ENCODE data around the gene MYO19. TPM values are rescaled to one million over a fixed set of nuclear protein-coding genes. Genes with fewer than 3 reads are reported as not detected.

Gene MYO19
- total and polyA plus RNA-seq, 2 of the 8 experiments (the other 6 are each of a cell fraction or from before 2014, with no cell fraction given): 126 to 163 TPM

- TF ChIP-seq, protein P1, sequence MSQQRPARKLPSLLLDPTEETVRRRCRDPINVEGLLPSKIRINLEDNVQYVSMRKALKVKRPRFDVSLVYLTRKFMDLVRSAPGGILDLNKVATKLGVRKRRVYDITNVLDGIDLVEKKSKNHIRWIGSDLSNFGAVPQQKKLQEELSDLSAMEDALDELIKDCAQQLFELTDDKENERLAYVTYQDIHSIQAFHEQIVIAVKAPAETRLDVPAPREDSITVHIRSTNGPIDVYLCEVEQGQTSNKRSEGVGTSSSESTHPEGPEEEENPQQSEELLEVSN (IDR thresholded peaks at IDR 0.05): peak; percentile 63
- TF ChIP-seq CBX5 (IDR thresholded peaks at IDR 0.05; ENCODE audit: low read depth, low read length): no peak
- no peak for TF ChIP-seq KDM5A (IDR thresholded peaks at IDR 0.05; ENCODE audit: low read length)
- TF ChIP-seq SIN3A (conservative IDR thresholded peaks at IDR 0.05 in 1 of 2, IDR thresholded peaks at IDR 0.05 in 1 of 2; ENCODE audit: low read depth in 1 of 2, low read length in 2 of 2): peak in 1 of 2 experiments; percentile 83; a peak in 3 of 4 replicates
- TF ChIP-seq CBX8 (IDR thresholded peaks at IDR 0.05; ENCODE audit: borderline replicate concordance, low read depth, low read length): no peak
- TF ChIP-seq, protein P2, sequence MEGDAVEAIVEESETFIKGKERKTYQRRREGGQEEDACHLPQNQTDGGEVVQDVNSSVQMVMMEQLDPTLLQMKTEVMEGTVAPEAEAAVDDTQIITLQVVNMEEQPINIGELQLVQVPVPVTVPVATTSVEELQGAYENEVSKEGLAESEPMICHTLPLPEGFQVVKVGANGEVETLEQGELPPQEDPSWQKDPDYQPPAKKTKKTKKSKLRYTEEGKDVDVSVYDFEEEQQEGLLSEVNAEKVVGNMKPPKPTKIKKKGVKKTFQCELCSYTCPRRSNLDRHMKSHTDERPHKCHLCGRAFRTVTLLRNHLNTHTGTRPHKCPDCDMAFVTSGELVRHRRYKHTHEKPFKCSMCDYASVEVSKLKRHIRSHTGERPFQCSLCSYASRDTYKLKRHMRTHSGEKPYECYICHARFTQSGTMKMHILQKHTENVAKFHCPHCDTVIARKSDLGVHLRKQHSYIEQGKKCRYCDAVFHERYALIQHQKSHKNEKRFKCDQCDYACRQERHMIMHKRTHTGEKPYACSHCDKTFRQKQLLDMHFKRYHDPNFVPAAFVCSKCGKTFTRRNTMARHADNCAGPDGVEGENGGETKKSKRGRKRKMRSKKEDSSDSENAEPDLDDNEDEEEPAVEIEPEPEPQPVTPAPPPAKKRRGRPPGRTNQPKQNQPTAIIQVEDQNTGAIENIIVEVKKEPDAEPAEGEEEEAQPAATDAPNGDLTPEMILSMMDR (IDR thresholded peaks at IDR 0.05; ENCODE audit: control extremely low read depth in 1 of 3, insufficient read depth in 1 of 3, low read depth in 1 of 3, low read length in 3 of 3): no peak
- TF ChIP-seq HDAC6 (IDR thresholded peaks at IDR 0.05; ENCODE audit: low read depth, low read length): no peak
- TF ChIP-seq JUN (IDR thresholded peaks at IDR 0.05; ENCODE audit: low read depth, low read length): no peak
- TF ChIP-seq EP300 (IDR thresholded peaks at IDR 0.05; ENCODE audit: borderline replicate concordance in 1 of 2, low read depth in 2 of 2, low read length in 2 of 2): no peak
- TF ChIP-seq, protein P3, sequence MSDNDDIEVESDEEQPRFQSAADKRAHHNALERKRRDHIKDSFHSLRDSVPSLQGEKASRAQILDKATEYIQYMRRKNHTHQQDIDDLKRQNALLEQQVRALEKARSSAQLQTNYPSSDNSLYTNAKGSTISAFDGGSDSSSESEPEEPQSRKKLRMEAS (IDR thresholded peaks at IDR 0.05): peak; percentile 97
- peak; percentile 85 for TF ChIP-seq PHF8 (conservative IDR thresholded peaks at IDR 0.05; ENCODE audit: low read depth, low read length)
- 0 out of 2 replicates have a peak, but pooled peaks have one; percentile 28 for TF ChIP-seq TCF12 (IDR thresholded peaks at IDR 0.05; ENCODE audit: low read depth, low read length)
- TF ChIP-seq RXRA (IDR thresholded peaks at IDR 0.05; ENCODE audit: insufficient read depth, low read depth, low read length): no peak
- no peak for TF ChIP-seq ZNF274 (IDR thresholded peaks at IDR 0.05; ENCODE audit: borderline replicate concordance, extremely low read depth, low read length)
- peak; percentile 51; the same call in 1 of the 2 replicates for TF ChIP-seq GTF2F1 (IDR thresholded peaks at IDR 0.05; ENCODE audit: borderline replicate concordance, low read depth, low read length)
- TF ChIP-seq POU5F1 (IDR thresholded peaks at IDR 0.05; ENCODE audit: low read depth, low read length): no peak
- no peak for TF ChIP-seq KDM1A (IDR thresholded peaks at IDR 0.05; ENCODE audit: borderline replicate concordance, low read length)
- no peak for TF ChIP-seq NRF1 (IDR thresholded peaks at IDR 0.05; ENCODE audit: low read depth, low read length)
- 0 out of 2 replicates have a peak, but pooled peaks have one; percentile 32 for TF ChIP-seq SP1 (IDR thresholded peaks at IDR 0.05; ENCODE audit: low read depth, low read length)
Observed at GRCh38 chr17:36534840-36535668, at the start of gene MYO19, which contains the start of gene PIGW (continued).

Data from H1 (cell line).